A673 (cell line): Measurements from ENCODE around the gene NANOS3. TPM values are rescaled to one million over a fixed set of nuclear protein-coding genes. Genes with fewer than 3 reads are reported as not detected.

Source experiments
- BruUV-seq: library from RNA; stranded (reverse); fragments of 400-500 nt; replicated peaks from 2 replicates; lab custom pipeline; 2021; lab: Mats Ljungman, UMichigan
- CTCF ChIA-PET: fragments of 300-600 bp; sonication (Branson Sonifier 250); formaldehyde crosslinking; loops from one replicate; lab custom pipeline; 2022; ENCODE audit warnings: antibody characterized with exemption; lab: Charles Lee
- POLR2A ChIA-PET: fragments of 300-600 bp; sonication (Branson Sonifier 250); formaldehyde crosslinking; loops from one replicate; lab custom pipeline; 2022; ENCODE audit warnings: antibody characterized with exemption; ENCODE audit not compliant: low non-redundant PET; lab: Charles Lee
- DNase-seq: peaks from one replicate; pipeline ENCODE4 v3.0.0-alpha.2; 2015; ENCODE audit warnings: low spot score
- H3K27ac ChIP-seq: fragments of 200-600 bp; sonication (generic); 2 replicates; pipeline ENCODE4 v1.5.1; 2016; ENCODE audit warnings: mixed run types, low read depth, mild to moderate bottlenecking, mixed read lengths, antibody characterized with exemption, low read length; ENCODE audit not compliant: poor library complexity, severe bottlenecking
- H3K27me3 ChIP-seq: fragments of 200-600 bp; sonication (generic); replicated peaks from 2 replicates; pipeline ENCODE4 v1.6.1; 2017; ENCODE audit warnings: mixed run types, low read depth, mild to moderate bottlenecking, mixed read lengths, antibody characterized with exemption, low read length; ENCODE audit not compliant: insufficient read depth, poor library complexity
- H3K36me3 ChIP-seq: fragments of 200-600 bp; sonication (generic); 2 replicates; pipeline ENCODE4 v1.6.1; 2016; ENCODE audit warnings: mixed run types, mild to moderate bottlenecking, mixed read lengths, antibody characterized with exemption, low read length; ENCODE audit not compliant: insufficient read depth, poor library complexity, severe bottlenecking
- H3K4me1 ChIP-seq: fragments of 200-600 bp; sonication (generic); 2 replicates; pipeline ENCODE4 v1.6.1; 2017; ENCODE audit warnings: mixed run types, mild to moderate bottlenecking, mixed read lengths, antibody characterized with exemption, low read length; ENCODE audit not compliant: insufficient read depth, poor library complexity, severe bottlenecking
- H3K4me3 ChIP-seq: fragments of 200-600 bp; sonication (generic); 2 replicates; pipeline ENCODE4 v1.5.1; 2016; ENCODE audit warnings: low read depth, mixed run types, mild to moderate bottlenecking, mixed read lengths, low read length; ENCODE audit not compliant: poor library complexity, severe bottlenecking
- H3K9me3 ChIP-seq: fragments of 200-600 bp; sonication (generic); 2 replicates; pipeline ENCODE4 v1.6.1; 2016; ENCODE audit warnings: mixed run types, low read depth, mild to moderate bottlenecking, mixed read lengths, antibody characterized with exemption, low read length; ENCODE audit not compliant: poor library complexity, severe bottlenecking
- CTCF ChIP-seq: fragments of 300-800, 200-600 bp; sonication (generic); conservative IDR thresholded peaks from 2 replicates; pipeline ENCODE4 v1.5.1; 2017; ENCODE audit warnings: low read depth, mild to moderate bottlenecking, antibody characterized with exemption, low read length, moderate library complexity, mixed read lengths
- EZH2 ChIP-seq: fragments of 200-600 bp; sonication (generic); IDR thresholded peaks from 2 replicates; pipeline ENCODE4 v1.6.1; 2017; ENCODE audit warnings: borderline replicate concordance, low read depth, mild to moderate bottlenecking, mixed read lengths, antibody characterized with exemption, low read length; ENCODE audit not compliant: poor library complexity, severe bottlenecking
- intact Hi-C: fragments of 100-400 bp; cut with micrococcal nuclease; formaldehyde crosslinking; loops from one replicate; pipeline ENCODE4 v1.10.0; 2022; ENCODE audit not compliant: unreplicated experiment
- total RNA-seq: library from RNA; stranded (reverse); gene quantifications from 2 replicates; pipeline ENCODE4 v1.2.3, GENCODE V29; 2021

Gene NANOS3
- total RNA-seq, 1 experiment from 2014 or later, result 4.9 TPM

DNA sequence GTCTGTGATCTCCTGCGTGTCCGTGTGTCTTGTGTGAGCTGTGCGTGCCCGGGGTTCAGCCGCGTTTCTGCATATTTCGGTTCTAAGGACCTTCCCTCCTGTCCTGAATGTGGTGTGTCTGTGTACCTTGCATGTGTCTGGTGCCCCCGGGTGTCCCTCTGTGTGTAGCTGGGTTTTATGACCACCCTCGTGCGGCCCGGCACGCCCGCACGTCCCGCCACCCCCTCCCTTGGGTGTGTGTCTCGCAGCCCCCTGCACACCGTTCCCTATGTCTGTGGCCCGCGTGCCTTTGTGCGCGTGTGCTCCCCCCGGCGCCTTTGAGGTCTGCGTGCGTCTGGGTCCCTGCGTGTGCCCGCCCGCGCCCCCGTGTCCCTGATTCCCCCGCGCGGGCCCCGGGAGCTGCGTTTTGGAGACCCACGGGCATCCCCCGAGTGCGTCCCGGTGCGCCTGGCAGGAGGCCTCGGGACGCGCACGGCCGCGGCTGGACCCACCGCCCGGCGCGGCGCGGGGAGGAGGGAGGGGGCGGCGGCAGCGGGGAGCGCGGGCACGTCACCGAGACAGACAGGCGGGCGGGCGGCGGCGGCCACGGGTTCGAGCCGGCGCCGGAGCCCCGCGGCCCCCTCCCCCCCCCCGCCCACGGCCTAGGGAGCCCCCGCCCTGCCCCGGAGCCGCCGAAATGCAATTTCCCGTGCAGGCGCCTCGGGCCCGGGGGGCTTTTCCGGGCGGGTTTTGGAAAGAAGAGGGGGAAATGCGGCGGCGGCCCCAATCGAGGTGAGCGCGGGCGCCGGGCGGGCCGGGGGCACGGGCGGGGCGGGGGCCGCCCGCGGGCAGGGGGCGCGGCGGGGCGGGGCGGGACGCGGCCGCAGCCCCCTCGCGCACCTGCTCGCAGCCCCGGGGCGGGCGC, 12.0 kb upstream of the NANOS3 start:
- POLR2A ChIA-PET, result no interaction called here
- DNase-seq, result no peak
- BruUV-seq, result no TSS peak
- TF ChIP-seq EZH2, result no peak
- Histone ChIP-seq H3K4me3 (peak overlapping the region; percentile 73), H3K27me3 (no peaks in the 10 kb centered on the region), H3K36me3 (no peaks in the 10 kb centered on the region), H3K9me3 (no peaks in the 10 kb centered on the region), H3K27ac (peak overlapping the region; percentile 78), H3K4me1 (peaks cover 18% of the 10 kb centered on the region)
- intact Hi-C loops, result no loop called here
- CTCF ChIA-PET, result no interaction called here

GRCh38 chr19:13865571-13866462, 11.1 kb upstream of the NANOS3 start:
- no peaks in the 10 kb centered on the region for H3K9me3 ChIP-seq
- TF ChIP-seq CTCF (no peak), EZH2 (no peak)
- H3K36me3 ChIP-seq, result no peaks in the 10 kb centered on the region
- peak overlapping the region; percentile 78 for H3K27ac ChIP-seq
- H3K4me1 ChIP-seq, result peaks cover 17% of the 10 kb centered on the region
- peak overlapping the region; percentile 73 for H3K4me3 ChIP-seq
- no TSS peak for BruUV-seq
- CTCF ChIA-PET, result no interaction called here
- no peaks in the 10 kb centered on the region for H3K27me3 ChIP-seq
- DNase-seq, result no peak
- intact Hi-C loops, result no loop called here
- POLR2A ChIA-PET, result interaction anchor here (0.6 kb wide), 1 partner anchor 118 kb away, joined by 6 read pairs; no protein-coding TSS in a partner anchor

- H3K4me3 ChIP-seq, result peak overlapping the region; percentile 73
- H3K4me1 ChIP-seq, result peaks cover 9% of the 10 kb centered on the region
- intact Hi-C loops, result no loop called here
- no peaks in the 10 kb centered on the region for H3K36me3 ChIP-seq
- H3K9me3 ChIP-seq, result no peaks in the 10 kb centered on the region
- ChIA-PET POLR2A (no interaction called here), CTCF (no interaction called here)
- no peaks in the 10 kb centered on the region for H3K27me3 ChIP-seq
- BruUV-seq, result TSS peak; percentile 29
- H3K27ac ChIP-seq, result peak overlapping the region; percentile 78
- no peak for TF ChIP-seq EZH2
- TF ChIP-seq CTCF, result no peak
- no peak for DNase-seq
These were observed 10.4 kb upstream of the NANOS3 start for GRCh38 chr19:13866463-13867046.
